Kasumi-1 (cell line): ENCODE measurements around the gene ARHGAP10.

Source experiments
- DNase-seq, 2 experiments: peaks; one replicate each; lab custom pipeline; 2025; lab: John Stamatoyannopoulos, UW

Gene ARHGAP10

DNA sequence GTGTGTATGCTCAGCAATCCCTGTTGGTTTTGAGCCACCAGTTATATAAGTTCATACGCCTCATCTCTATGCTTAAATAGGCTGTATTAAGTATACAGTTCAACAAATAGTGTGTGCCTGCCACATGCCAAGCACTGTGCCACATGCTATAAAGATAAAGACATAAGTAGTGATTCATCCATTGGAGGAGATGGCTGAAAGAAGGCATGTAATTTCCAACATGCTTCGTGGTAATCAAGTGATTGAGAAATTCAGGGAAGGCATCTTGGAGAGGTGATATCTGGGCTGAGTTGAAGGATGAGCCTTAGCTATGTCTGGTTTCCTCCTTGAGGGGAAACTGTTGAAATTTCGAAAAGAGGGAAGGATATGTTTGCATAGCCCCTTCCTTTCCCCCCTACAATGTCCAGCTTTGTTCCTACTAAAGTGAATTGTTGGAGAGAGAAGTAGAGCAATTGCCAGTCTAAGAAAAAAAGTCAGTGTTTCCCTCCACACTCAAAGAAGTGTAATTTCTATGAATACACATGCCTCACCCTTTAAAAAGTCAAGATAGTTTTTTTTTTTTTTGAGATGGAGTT is 96.5 kb downstream of the ARHGAP10 start:
- peak; percentile 46 to 54 for DNase-seq

DNA sequence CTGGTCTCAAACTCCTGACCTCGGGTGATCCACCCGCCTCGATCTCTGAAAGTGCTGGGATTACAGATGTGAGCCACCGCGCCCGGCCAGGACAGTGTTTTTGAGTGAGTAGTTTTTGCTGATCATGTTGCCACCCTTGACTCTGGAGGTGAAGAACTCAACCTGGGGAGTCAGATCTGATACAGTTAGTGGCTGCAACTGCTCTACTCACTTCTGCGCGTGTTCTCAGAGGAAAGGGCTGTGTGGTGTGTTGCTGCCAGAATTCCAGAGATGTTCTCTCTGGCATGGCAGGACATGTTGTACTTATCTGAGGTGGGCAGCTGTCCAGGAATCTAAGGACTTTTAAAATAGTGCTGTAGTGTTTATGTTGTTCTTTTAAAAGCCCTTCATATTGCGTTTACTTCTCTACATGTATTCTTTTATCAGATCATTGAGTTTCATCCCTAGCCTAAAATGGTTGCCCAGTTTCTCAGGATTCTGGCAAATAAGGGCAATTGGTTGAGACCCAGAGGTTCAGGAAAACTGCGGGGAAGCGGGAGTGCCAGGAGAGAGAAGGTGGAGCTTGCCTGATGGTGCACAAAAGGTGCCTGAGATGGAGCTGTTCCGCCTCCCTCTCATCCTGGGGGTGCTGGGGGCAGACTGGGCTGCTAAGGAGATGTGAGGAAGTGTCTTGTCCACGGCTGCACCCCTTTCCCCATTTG is 97.7 kb downstream of the ARHGAP10 start:
- DNase-seq, result no peak

DNA sequence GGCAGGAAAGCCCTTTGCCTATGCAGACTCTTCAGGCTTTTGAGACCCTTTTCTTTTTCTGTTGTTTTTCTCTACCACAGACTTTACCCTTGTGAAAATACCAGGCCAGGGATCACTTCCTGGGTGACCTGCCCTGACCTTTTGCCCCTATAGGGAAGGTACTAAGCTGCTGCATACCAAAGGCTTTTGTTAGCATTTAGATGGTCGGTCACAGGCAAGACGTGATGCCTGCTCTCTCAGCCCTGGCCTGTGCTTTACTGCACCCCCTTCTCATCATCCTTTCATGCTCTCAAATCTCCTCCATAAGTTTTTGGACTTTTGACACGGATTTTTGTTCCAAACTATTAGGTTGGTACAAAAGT is 98.2 kb downstream of the ARHGAP10 start:
- DNase-seq, result no peak

- no peak for DNase-seq
Measured at GRCh38 chr4:147830987-147831386, 99.1 kb downstream of the ARHGAP10 start.

DNA sequence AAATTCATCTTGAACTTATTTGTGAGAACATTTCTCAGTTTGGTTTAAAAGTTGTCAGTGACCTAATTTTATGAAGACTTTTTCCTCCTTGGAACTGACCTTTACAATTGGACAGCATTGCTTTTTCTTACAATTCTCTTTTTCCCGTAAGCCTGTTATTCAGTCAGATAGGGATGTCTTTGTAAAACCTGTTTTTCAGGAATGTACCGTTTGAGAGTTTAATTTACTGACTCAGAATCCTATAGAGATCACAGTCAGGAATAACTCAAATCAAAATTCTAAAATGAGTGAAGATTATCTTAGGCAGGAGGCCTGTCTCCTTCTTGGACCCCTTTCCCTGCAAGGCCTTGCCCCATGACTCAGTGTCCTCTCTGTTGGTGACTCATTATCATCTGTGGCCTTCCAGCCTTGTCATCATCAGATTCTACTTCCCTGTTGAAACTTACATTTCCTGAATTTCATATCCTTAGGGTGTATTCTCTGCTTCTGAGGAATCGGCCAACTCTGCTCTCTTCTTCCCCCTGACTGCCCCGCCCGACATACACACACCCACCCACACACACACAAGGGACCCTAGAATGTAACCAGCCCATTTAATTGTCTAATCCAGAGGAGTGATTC is 99.8 kb downstream of the ARHGAP10 start:
- DNase-seq, result peak; percentile 51 to 57

- DNase-seq, result no peak
Measured at GRCh38 chr4:147833254-147833653, 101.4 kb downstream of the ARHGAP10 start.

- no peak for DNase-seq
Measured at GRCh38 chr4:147833741-147834140, 101.9 kb downstream of the ARHGAP10 start.

DNA sequence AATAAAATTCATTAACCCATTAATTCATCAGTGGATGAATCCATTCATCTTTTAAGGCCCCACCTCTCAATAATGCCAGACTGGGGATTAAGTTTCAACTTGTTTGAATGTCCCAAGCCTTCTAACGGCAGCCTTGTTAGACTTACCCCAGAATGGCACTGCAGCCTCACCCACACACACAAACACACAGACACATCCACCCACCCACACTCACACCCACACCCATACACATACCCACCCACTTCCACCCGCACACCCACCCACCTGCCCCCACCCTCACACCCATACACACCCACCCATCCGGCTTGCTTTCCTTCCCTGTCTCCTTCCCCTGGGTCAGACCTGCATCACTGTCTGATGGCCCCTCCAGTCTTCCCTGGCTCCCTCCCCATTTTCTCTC is 102.6 kb downstream of the ARHGAP10 start:
- DNase-seq, result no peak

DNA sequence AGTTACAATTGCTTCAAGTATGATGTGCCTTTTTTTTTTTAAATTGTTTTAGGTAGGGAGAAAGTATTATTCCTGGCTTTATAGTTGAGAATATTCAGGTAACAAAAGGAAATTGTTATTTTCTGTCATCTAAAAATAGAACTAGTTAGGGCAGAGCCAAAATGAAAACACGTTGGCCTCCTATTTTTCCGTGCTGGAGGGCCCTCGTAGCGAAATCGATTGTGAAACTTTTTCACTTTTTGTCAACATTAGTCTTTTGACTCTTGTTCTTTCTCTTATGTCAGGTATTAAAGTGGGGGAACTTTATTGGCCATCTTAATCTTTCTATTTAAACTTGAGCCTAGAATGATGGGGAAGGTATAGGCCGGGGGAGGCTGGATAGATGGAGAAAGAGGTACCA is 104.9 kb downstream of the ARHGAP10 start:
- no peak for DNase-seq

DNA sequence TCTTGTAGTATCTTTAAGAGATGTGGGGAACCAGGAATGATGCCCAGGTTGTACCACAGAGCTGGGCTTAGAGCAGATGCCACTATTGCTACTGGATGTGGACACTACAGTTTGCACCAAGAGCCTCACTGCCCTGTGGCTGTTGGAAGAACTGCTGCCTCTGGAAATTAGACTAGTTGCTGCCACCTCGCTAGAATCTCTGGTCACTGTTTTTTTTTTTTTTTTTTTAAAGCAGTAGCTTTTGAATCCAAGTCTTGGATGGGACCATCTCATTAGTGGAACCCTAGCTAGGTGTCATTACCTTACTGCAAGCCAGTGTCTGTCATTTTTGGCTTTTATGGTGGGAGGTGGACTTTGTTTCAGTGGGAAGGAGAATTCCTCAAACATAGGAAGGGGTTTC is 105.5 kb downstream of the ARHGAP10 start:
- no peak for DNase-seq

GRCh38 chr4:147837854-147838253 is 106.0 kb downstream of the ARHGAP10 start:
- DNase-seq, result no peak

GRCh38 chr4:147839200-147839599 is 107.3 kb downstream of the ARHGAP10 start:
- no peak for DNase-seq

- no peak for DNase-seq
Measured at GRCh38 chr4:147839663-147840062, 107.8 kb downstream of the ARHGAP10 start.

GRCh38 chr4:147840838-147841738 is 109.2 kb downstream of the ARHGAP10 start:
- DNase-seq, result no peak

- DNase-seq, result no peak
Measured at GRCh38 chr4:147842573-147842972, 110.7 kb downstream of the ARHGAP10 start.

- no peak for DNase-seq
Measured at GRCh38 chr4:147843162-147843561, 111.3 kb downstream of the ARHGAP10 start.

DNA sequence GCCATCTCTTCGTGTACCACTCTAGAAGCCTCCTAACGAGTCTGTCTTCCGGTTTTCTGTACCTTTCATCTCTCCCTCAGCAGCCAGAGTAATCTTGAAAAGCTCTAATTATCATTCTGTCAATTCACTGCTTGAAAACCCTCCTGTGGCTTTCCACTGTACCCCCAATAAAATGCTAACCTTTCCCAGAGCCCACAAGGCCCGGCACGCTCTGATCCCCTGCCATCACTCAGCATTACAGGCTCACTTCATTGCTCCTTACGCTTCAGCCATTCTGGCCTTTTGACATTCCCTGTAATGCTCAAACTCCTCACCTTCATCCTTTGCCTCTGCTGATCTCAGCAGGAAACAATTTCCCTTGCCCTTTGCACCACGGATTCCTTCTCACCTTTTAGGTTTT is 112.9 kb downstream of the ARHGAP10 start:
- DNase-seq, result no peak

DNA sequence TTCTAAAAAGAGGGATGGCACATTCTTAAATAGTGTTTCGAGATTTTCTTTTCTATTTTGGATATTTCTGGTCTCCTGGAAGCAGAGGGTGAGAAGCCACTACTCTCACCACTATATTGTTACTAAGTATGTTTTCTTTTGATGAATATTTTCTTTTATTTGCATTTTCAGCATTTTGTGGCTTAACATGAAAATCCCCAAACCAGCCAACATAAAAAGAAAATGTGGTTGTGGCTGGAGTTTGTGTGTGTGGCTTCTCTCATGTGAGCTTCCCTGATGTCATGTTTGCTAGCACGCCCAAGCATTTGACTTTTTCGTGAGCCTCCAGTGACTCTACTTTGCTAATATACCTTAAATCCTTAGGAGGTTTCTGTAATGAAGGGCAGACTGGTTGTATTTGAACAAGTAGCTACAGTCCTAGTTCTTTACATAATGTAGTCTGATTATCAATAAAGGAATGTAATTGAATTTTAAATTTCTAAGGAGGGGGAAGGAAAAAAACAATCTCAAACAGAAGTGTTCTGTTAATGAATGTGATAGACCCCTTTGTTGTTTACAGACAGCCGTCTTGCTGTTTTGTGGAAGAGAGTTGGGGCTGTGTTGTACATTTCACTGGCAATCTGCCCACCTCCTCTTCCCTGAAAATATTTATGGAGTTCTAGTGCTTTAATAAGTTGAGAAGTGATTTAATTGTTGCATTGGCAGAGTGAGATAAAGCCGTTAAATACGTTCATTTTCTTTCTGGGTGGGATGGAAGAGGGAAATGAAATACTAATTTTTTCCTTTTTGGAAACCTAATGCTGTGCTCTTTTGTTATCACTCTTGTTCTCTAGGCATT is 114.6 kb downstream of the ARHGAP10 start:
- DNase-seq, result no peak

GRCh38 chr4:147847751-147848590 is 116.1 kb downstream of the ARHGAP10 start:
- DNase-seq, result no peak

- DNase-seq, result no peak
Measured at GRCh38 chr4:147848634-147849033, 116.7 kb downstream of the ARHGAP10 start.

- no peak for DNase-seq
Measured at GRCh38 chr4:147851135-147851534, 119.2 kb downstream of the ARHGAP10 start.
